GM23338 (cell line): Measurements from ENCODE around the gene IGSF21. TPM values are rescaled to one million over a fixed set of nuclear protein-coding genes. Genes with fewer than 3 reads are reported as not detected.
A peak's percentile ranks its signal among the peaks of the same experiment; 100 is the strongest.

Experiments
- ATAC-seq: fragments of 200-7000 bp; cut with Tn5 transposase; 3 replicates; pipeline ENCODE4 v1.9.1; 2020
- DNase-seq: peaks from one replicate; pipeline ENCODE4 v3.0.0-alpha.2; 2015; ENCODE audit warnings: low spot score
- H2AFZ ChIP-seq: fragments of 200-600 bp; sonication (generic); 2 replicates; pipeline ENCODE4 v1.8.0; 2016; ENCODE audit warnings: antibody characterized with exemption, mild to moderate bottlenecking, moderate library complexity
- H3F3A ChIP-seq: fragments of 200-600 bp; sonication (generic); replicated peaks from 2 replicates; pipeline ENCODE4 v1.8.0; 2017; ENCODE audit warnings: antibody characterized with exemption, mixed run types, low read depth
- H3K27ac ChIP-seq: fragments of 200-600 bp; sonication (generic); 2 replicates; pipeline ENCODE4 v1.6.1; 2016; ENCODE audit warnings: low read depth
- H3K27me3 ChIP-seq: fragments of 200-600 bp; sonication (generic); 2 replicates; pipeline ENCODE4 v1.8.0; 2016; ENCODE audit warnings: mild to moderate bottlenecking, mixed run types, moderate library complexity; ENCODE audit not compliant: insufficient read depth
- H3K36me3 ChIP-seq: fragments of 200-600 bp; sonication (generic); 2 replicates; pipeline ENCODE4 v1.8.0; 2016; ENCODE audit warnings: mild to moderate bottlenecking; ENCODE audit not compliant: insufficient read depth
- H3K4me1 ChIP-seq: fragments of 200-600 bp; sonication (generic); 2 replicates; pipeline ENCODE4 v1.8.0; 2016; ENCODE audit warnings: mild to moderate bottlenecking, moderate library complexity; ENCODE audit not compliant: insufficient read depth
- H3K4me2 ChIP-seq: fragments of 200-600 bp; sonication (generic); 2 replicates; pipeline ENCODE4 v1.7.1; 2017; ENCODE audit warnings: mixed run types
- H3K4me3 ChIP-seq: fragments of 200-600 bp; sonication (generic); 2 replicates; pipeline ENCODE4 v1.6.1; 2016; ENCODE audit warnings: mixed run types
- H3K79me2 ChIP-seq: fragments of 200-600 bp; sonication (generic); replicated peaks from 2 replicates; pipeline ENCODE4 v1.8.0; 2017; ENCODE audit warnings: mild to moderate bottlenecking; ENCODE audit not compliant: insufficient read depth
- H3K9me2 ChIP-seq: fragments of 200-600 bp; sonication (generic); 2 replicates; pipeline ENCODE4 v1.8.0; 2017; ENCODE audit not compliant: insufficient read depth
- H4K20me1 ChIP-seq: fragments of 200-600 bp; sonication (generic); replicated peaks from 2 replicates; pipeline ENCODE4 v1.8.0; 2017; ENCODE audit warnings: mild to moderate bottlenecking; ENCODE audit not compliant: insufficient read depth
- H3K27ac Mint-ChIP-seq: 2 replicates; pipeline ENCODE4 v1.8.0; 2020; ENCODE audit warnings: inconsistent platforms, mild to moderate bottlenecking, moderate library complexity, mixed read lengths
- H3K27me3 Mint-ChIP-seq: 3 replicates; pipeline ENCODE4 v1.8.0; 2022; ENCODE audit warnings: low read depth, mild to moderate bottlenecking, moderate library complexity, mixed read lengths, inconsistent platforms; ENCODE audit not compliant: insufficient read depth, poor library complexity
- H3K36me3 Mint-ChIP-seq: 3 replicates; pipeline ENCODE4 v1.8.0; 2021; ENCODE audit warnings: low read depth, mild to moderate bottlenecking, inconsistent platforms, moderate library complexity, mixed read lengths
- H3K4me1 Mint-ChIP-seq: 3 replicates; pipeline ENCODE4 v1.8.0; 2020; ENCODE audit warnings: mild to moderate bottlenecking, inconsistent platforms, mixed read lengths
- H3K4me3 Mint-ChIP-seq: 3 replicates; pipeline ENCODE4 v1.8.0; 2021; ENCODE audit warnings: moderate library complexity, mild to moderate bottlenecking, inconsistent platforms, mixed read lengths
- H3K9me3 Mint-ChIP-seq: 3 replicates; pipeline ENCODE4 v1.8.0; 2020; ENCODE audit warnings: moderate library complexity, mild to moderate bottlenecking, inconsistent platforms, mixed read lengths
- ZNF114 ChIP-seq: fragments of 250-450 bp; sonication (Bioruptor Pico); IDR thresholded peaks from 2 replicates; pipeline ENCODE4 v1.5.0; 2020; ENCODE audit warnings: mild to moderate bottlenecking, moderate library complexity
- ZNF462 ChIP-seq: fragments of 250-450 bp; sonication (Bioruptor Pico); IDR thresholded peaks from 2 replicates; pipeline ENCODE4 v1.5.0; 2020; ENCODE audit warnings: mild to moderate bottlenecking, moderate library complexity
- polyA plus RNA-seq: library from polyadenylated mRNA; unstranded; fragments of >200 nt; fragmentation: Nextera tagmentation; extraction: Ambion mirVana; gene quantifications from 2 replicates; pipeline ENCODE4 v1.2.1, GENCODE V29; 2016
- total RNA-seq: library from RNA; depleted of rRNA; stranded (reverse); fragments of >200 nt; shearing (Covaris generic); gene quantifications from 2 replicates; pipeline ENCODE4 v1.2.3, GENCODE V29; 2014

IGSF21 gene
- total and polyA plus RNA-seq, 2 experiments from 2014 or later: 15.6 to 15.7 TPM

GRCh38 chr1:18329469-18330253 is 222.1 kb downstream of the IGSF21 start (continued):
- no peak for TF ChIP-seq ZNF462

DNA sequence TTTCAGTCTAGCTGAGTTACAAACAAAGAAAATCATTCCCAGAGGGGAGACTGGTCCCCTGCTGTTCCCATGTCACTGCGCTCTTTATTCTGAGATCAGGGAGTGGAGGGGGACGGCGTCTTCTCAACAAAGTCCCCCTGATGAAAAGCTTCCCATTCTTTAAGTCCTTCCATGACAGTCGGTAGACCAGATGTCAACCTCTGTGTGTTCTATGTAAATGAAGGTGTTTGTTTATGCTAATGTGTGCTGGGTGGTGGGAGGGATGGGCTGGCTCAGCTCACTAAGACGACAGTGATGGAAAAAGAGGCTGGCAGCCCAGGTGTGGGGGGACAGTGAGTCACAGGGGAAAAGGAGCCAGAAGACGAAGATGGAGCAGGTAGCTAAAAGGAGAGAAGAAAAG is 225.0 kb downstream of the IGSF21 start:
- Histone ChIP-seq H3K9me2 (peaks cover 7% of the 10 kb centered on the region; the same call in 1 of the 2 replicates), H2AFZ (no peak overlapping the region), H3K4me3 (no peak overlapping the region), H3K79me2 (no peaks in the 10 kb centered on the region), H3K36me3 (no peaks in the 10 kb centered on the region), H3F3A (no peaks in the 10 kb centered on the region), H4K20me1 (no peaks in the 10 kb centered on the region), H3K4me1 (peaks cover 9% of the 10 kb centered on the region), H3K27me3 (no peaks in the 10 kb centered on the region), H3K27ac (no peak overlapping the region), H3K4me2 (peak overlapping the region; percentile 55)
- peak; percentile 64; the same call in 2 of the 3 replicates for ATAC-seq
- H3K4me3 Mint-ChIP-seq: no peak overlapping the region
- H3K27ac Mint-ChIP-seq: no peak overlapping the region
- no peak for DNase-seq
- TF ChIP-seq ZNF114 (CRISPR knock-in tag): no peak
- TF ChIP-seq ZNF462: no peak
- H3K9me3 Mint-ChIP-seq: no peaks in the 10 kb centered on the region; the same call in 2 of the 3 replicates
- H3K4me1 Mint-ChIP-seq: peaks cover 16% of the 10 kb centered on the region
- H3K27me3 Mint-ChIP-seq: peaks cover 9% of the 10 kb centered on the region
- H3K36me3 Mint-ChIP-seq: no peaks in the 10 kb centered on the region
